SK-N-SH treated with all-trans-retinoic acid at 6 μM for 48 hours (cell line): ENCODE results near the gene STK33.

Experiments
- ATAC-seq: fragments of 200-7000 bp; cut with Tn5 transposase; 3 replicates; pipeline ENCODE4 v1.9.1; 2020; ENCODE audit warnings: mild to moderate bottlenecking, moderate library complexity
- ARNTL ChIP-seq: fragments of 450-650 bp; formaldehyde crosslinking; IDR thresholded peaks from 2 replicates; pipeline ENCODE4 v1.5.0; 2020; ENCODE audit warnings: low read depth, mild to moderate bottlenecking, moderate library complexity, borderline replicate concordance
- BACH2 ChIP-seq: fragments of 250-450 bp; sonication (Bioruptor Pico); IDR thresholded peaks from 2 replicates; pipeline ENCODE4 v1.9.0; 2021; ENCODE audit warnings: mild to moderate bottlenecking, borderline replicate concordance
- CREB5 ChIP-seq: fragments of 250-450 bp; sonication (Bioruptor Pico); IDR thresholded peaks from 2 replicates; pipeline ENCODE4 v1.5.1; 2020; ENCODE audit warnings: low read depth, mild to moderate bottlenecking, moderate library complexity
- CSDC2 ChIP-seq: fragments of 250-450 bp; sonication (Bioruptor Pico); IDR thresholded peaks from 2 replicates; pipeline ENCODE4 v1.5.0; 2020; ENCODE audit warnings: mild to moderate bottlenecking, moderate library complexity
- CSRNP3 ChIP-seq: fragments of 250-450 bp; sonication (Bioruptor Pico); IDR thresholded peaks from 2 replicates; pipeline ENCODE4 v1.5.1; 2021; ENCODE audit warnings: mild to moderate bottlenecking, moderate library complexity
- ESRRG ChIP-seq: fragments of 250-450 bp; sonication (Bioruptor Pico); IDR thresholded peaks from 2 replicates; pipeline ENCODE4 v1.6.1; 2021; ENCODE audit warnings: mild to moderate bottlenecking
- GLIS3 ChIP-seq: fragments of 250-450 bp; sonication (Bioruptor Pico); IDR thresholded peaks from 2 replicates; pipeline ENCODE4 v1.5.0; 2020; ENCODE audit warnings: mild to moderate bottlenecking, moderate library complexity
- ISL1 ChIP-seq: fragments of 250-450 bp; sonication (Bioruptor Pico); IDR thresholded peaks from 2 replicates; pipeline ENCODE4 v2.1.2; 2022; ENCODE audit warnings: mild to moderate bottlenecking, moderate library complexity
- OSR1 ChIP-seq: fragments of 250-450 bp; sonication (Bioruptor Pico); IDR thresholded peaks from 2 replicates; pipeline ENCODE4 v1.8.0; 2022; ENCODE audit warnings: moderate library complexity, mild to moderate bottlenecking, inconsistent platforms
- PATZ1 ChIP-seq: fragments of 250-450 bp; sonication (Bioruptor Pico); IDR thresholded peaks from 2 replicates; pipeline ENCODE4 v1.8.0; 2020; ENCODE audit warnings: mild to moderate bottlenecking, moderate library complexity, borderline replicate concordance
- POU6F1 ChIP-seq: fragments of 250-450 bp; sonication (Bioruptor Pico); IDR thresholded peaks from 2 replicates; pipeline ENCODE4 v1.8.0; 2021; ENCODE audit warnings: low read depth, mild to moderate bottlenecking, moderate library complexity, borderline replicate concordance
- PPARA ChIP-seq: fragments of 250-450 bp; sonication (Bioruptor Pico); IDR thresholded peaks from 2 replicates; pipeline ENCODE4 v1.5.0; 2020; ENCODE audit warnings: mild to moderate bottlenecking, borderline replicate concordance
- RARB ChIP-seq: fragments of 250-450 bp; sonication (Bioruptor Pico); IDR thresholded peaks from 2 replicates; pipeline ENCODE4 v1.8.0; 2021; ENCODE audit warnings: mild to moderate bottlenecking, moderate library complexity
- SNAI2 ChIP-seq: fragments of 250-450 bp; sonication (Bioruptor Pico); IDR thresholded peaks from 2 replicates; pipeline ENCODE4 v1.5.0; 2020; ENCODE audit warnings: mild to moderate bottlenecking, moderate library complexity
- TCF4 ChIP-seq: fragments of 250-450 bp; sonication (Bioruptor Pico); IDR thresholded peaks from 2 replicates; pipeline ENCODE4 v1.8.0; 2021; ENCODE audit warnings: mild to moderate bottlenecking, moderate library complexity, borderline replicate concordance
- TOX ChIP-seq: fragments of 250-450 bp; sonication (Bioruptor Pico); IDR thresholded peaks from 2 replicates; pipeline ENCODE4 v1.8.0; 2021; ENCODE audit warnings: mild to moderate bottlenecking, moderate library complexity, borderline replicate concordance
- TSHZ2 ChIP-seq: fragments of 250-450 bp; sonication (Bioruptor Pico); IDR thresholded peaks from 2 replicates; pipeline ENCODE4 v1.5.0; 2020; ENCODE audit warnings: mild to moderate bottlenecking, moderate library complexity
- ZC3H10 ChIP-seq: fragments of 250-450 bp; sonication (Bioruptor Pico); IDR thresholded peaks from 2 replicates; pipeline ENCODE4 v1.5.1; 2021; ENCODE audit warnings: mild to moderate bottlenecking, moderate library complexity
- ZFP3 ChIP-seq: fragments of 250-450 bp; sonication (Bioruptor Pico); IDR thresholded peaks from 2 replicates; pipeline ENCODE4 v1.5.0; 2020; ENCODE audit warnings: mild to moderate bottlenecking, moderate library complexity
- ZFP30 ChIP-seq: fragments of 450-650 bp; formaldehyde crosslinking; IDR thresholded peaks from 2 replicates; pipeline ENCODE4 v1.5.0; 2022; ENCODE audit warnings: mild to moderate bottlenecking, moderate library complexity
- ZNF565 ChIP-seq: fragments of 450-650 bp; formaldehyde crosslinking; conservative IDR thresholded peaks from 2 replicates; pipeline ENCODE4 v1.5.0; 2020; ENCODE audit warnings: low read depth, mild to moderate bottlenecking, moderate library complexity
- ZNF70 ChIP-seq: fragments of 450-650 bp; formaldehyde crosslinking; IDR thresholded peaks from 2 replicates; pipeline ENCODE4 v1.5.0; 2020; ENCODE audit warnings: mild to moderate bottlenecking, moderate library complexity
- ZNF8 ChIP-seq: fragments of 450-650 bp; formaldehyde crosslinking; IDR thresholded peaks from 2 replicates; pipeline ENCODE4 v1.5.0; 2020; ENCODE audit warnings: mild to moderate bottlenecking, moderate library complexity

Gene STK33

GRCh38 chr11:8477680-8478079 is 116.3 kb downstream of the STK33 start:
- no peak for TF ChIP-seq RARB
- no peak for TF ChIP-seq CREB5 (CRISPR knock-in tag)
- no peak for TF ChIP-seq ARNTL (CRISPR knock-in tag)
- no peak for TF ChIP-seq SNAI2 (CRISPR knock-in tag)
- no peak for TF ChIP-seq ZNF70 (CRISPR knock-in tag)
- TF ChIP-seq OSR1 (CRISPR knock-in tag): no peak
- no peak for TF ChIP-seq CSDC2
- no peak for TF ChIP-seq ZFP3 (CRISPR knock-in tag)
- TF ChIP-seq CSRNP3 (CRISPR knock-in tag): no peak
- no peak for TF ChIP-seq ESRRG (CRISPR knock-in tag)
- TF ChIP-seq PPARA (CRISPR knock-in tag): no peak
- TF ChIP-seq ZFP30 (CRISPR knock-in tag): no peak
- TF ChIP-seq TSHZ2: no peak
- TF ChIP-seq POU6F1: no peak
- TF ChIP-seq BACH2 (CRISPR knock-in tag): no peak
- no peak for TF ChIP-seq ISL1 (CRISPR knock-in tag)
- ATAC-seq: no peak

- no peak for ATAC-seq
Measured at GRCh38 chr11:8477151-8477550, 116.9 kb downstream of the STK33 start.

More at GRCh38 chr11:8477151-8477550, 116.9 kb downstream of the STK33 start:
- TF ChIP-seq ZNF70 (CRISPR knock-in tag) (no peak), ZNF565 (CRISPR knock-in tag) (no peak), TSHZ2 (no peak), TCF4 (CRISPR knock-in tag) (no peak), ARNTL (CRISPR knock-in tag) (no peak), RARB (no peak), TOX (CRISPR knock-in tag) (no peak), CSRNP3 (CRISPR knock-in tag) (no peak), CSDC2 (no peak), ZNF8 (no peak), ZC3H10 (no peak), ZFP30 (CRISPR knock-in tag) (no peak), GLIS3 (no peak), PATZ1 (CRISPR knock-in tag) (no peak), ZFP3 (CRISPR knock-in tag) (no peak), POU6F1 (no peak), PPARA (CRISPR knock-in tag) (no peak), CREB5 (CRISPR knock-in tag) (no peak)
